HCT116 (cell line): ENCODE data around the gene GCK. TPM values are rescaled to one million over a fixed set of nuclear protein-coding genes. Genes with fewer than 3 reads are reported as not detected.

Experiments used
- ATAC-seq: fragments of 200-7000 bp; cut with Tn5 transposase; 2 replicates; pipeline ENCODE4 v1.9.1; 2020; ENCODE audit warnings: mild to moderate bottlenecking, moderate library complexity
- BruUV-seq: library from RNA; stranded (reverse); fragments of 400-500 nt; replicated peaks from 2 replicates; lab custom pipeline; 2021; lab: Mats Ljungman, UMichigan
- CTCF ChIA-PET: fragments of 300-600 bp; sonication (Branson Sonifier 250); formaldehyde crosslinking; loops from one replicate; lab custom pipeline; 2021; ENCODE audit warnings: antibody characterized with exemption; lab: Charles Lee
- POLR2A ChIA-PET: fragments of 300-600, 350-600 bp; sonication (Branson Sonifier 250); formaldehyde crosslinking; loops from one replicate; lab custom pipeline; 2021; ENCODE audit warnings: antibody characterized with exemption; lab: Charles Lee
- RAD21 ChIA-PET, 2 experiments: fragments of 300-600 bp; sonication (Branson Sonifier 250); formaldehyde crosslinking; loops; one replicate each; lab custom pipeline; 2023; ENCODE audit warnings: low total read pairs in 2 of 2; ENCODE audit not compliant: uncharacterized antibody in 2 of 2, unreplicated experiment in 2 of 2, low non-redundant PET in 1 of 2; lab: Charles Lee
- DNase-seq: peaks from one replicate; pipeline ENCODE4 v3.0.0-alpha.2; 2010; ENCODE audit warnings: low read depth, low spot score
- H2AFZ ChIP-seq: fragments of 200-600 bp; shearing (Covaris generic), sonication (generic); 2 replicates; pipeline ENCODE4 v1.6.1; 2017; ENCODE audit warnings: low read depth, mixed run types, mixed read lengths, antibody characterized with exemption, low read length; ENCODE audit not compliant: poor library complexity, severe bottlenecking
- H3K27ac ChIP-seq: 2 replicates; pipeline ENCODE4 v1.5.1; 2012; ENCODE audit warnings: low read depth, low read length
- H3K27me3 ChIP-seq: fragments of 200-600 bp; sonication (generic); 2 replicates; pipeline ENCODE4 v1.6.1; 2016; ENCODE audit warnings: mixed run types, low read length, mixed read lengths; ENCODE audit not compliant: insufficient read depth
- H3K36me3 ChIP-seq, 2 experiments: fragments of 200-500 bp in 1 of 2; fragments of 200-600 bp in 1 of 2; sonication (Bioruptor generic) in 1 of 2; sonication (generic) in 1 of 2; 2 replicates each; pipeline versions ENCODE4 v1.5.1 to v1.6.1; 2014 to 2016; ENCODE audit warnings: low read length in 2 of 2, inconsistent platforms in 1 of 2, mixed read lengths in 1 of 2, mixed run types in 1 of 2; ENCODE audit not compliant: insufficient read depth in 2 of 2, control insufficient read depth in 1 of 2
- H3K4me1 ChIP-seq, 2 experiments: fragments of 200-600 bp in 1 of 2; sonication (generic) in 1 of 2; 2 replicates each; pipeline versions ENCODE4 v1.5.1 to v1.6.1; 2012 to 2017; ENCODE audit warnings: low read length in 2 of 2, inconsistent platforms in 1 of 2, mild to moderate bottlenecking in 1 of 2, mixed read lengths in 1 of 2, mixed run types in 1 of 2, moderate library complexity in 1 of 2; ENCODE audit not compliant: insufficient read depth in 2 of 2, control insufficient read depth in 1 of 2
- H3K4me2 ChIP-seq: fragments of 200-600 bp; sonication (generic); 2 replicates; pipeline ENCODE4 v1.6.1; 2017; ENCODE audit warnings: mixed run types, low read length, mixed read lengths
- H3K4me3 ChIP-seq, 2 experiments: fragments of 200-600 bp in 1 of 2; sonication (generic) in 1 of 2; replicated peaks in 1 of 2; 2 replicates each; pipeline ENCODE4 v1.5.1; 2011 to 2016; ENCODE audit warnings: low read length in 2 of 2, control low read depth in 1 of 2, low read depth in 1 of 2, mild to moderate bottlenecking in 1 of 2, mixed read lengths in 1 of 2, mixed run types in 1 of 2
- H3K79me2 ChIP-seq: fragments of 200-600 bp; sonication (generic); 2 replicates; pipeline ENCODE4 v1.6.1; 2017; ENCODE audit warnings: mild to moderate bottlenecking, mixed run types, low read length, moderate library complexity, mixed read lengths; ENCODE audit not compliant: insufficient read depth
- H3K9ac ChIP-seq: fragments of 200-600 bp; sonication (generic); 2 replicates; pipeline ENCODE4 v1.6.1; 2016; ENCODE audit warnings: low read length, mixed read lengths
- H3K9me2 ChIP-seq: fragments of 200-600 bp; sonication (generic), shearing (Covaris generic); 2 replicates; pipeline ENCODE4 v1.6.1; 2017; ENCODE audit warnings: mixed run types, mild to moderate bottlenecking, moderate library complexity; ENCODE audit not compliant: insufficient read depth
- H3K9me3 ChIP-seq, 2 experiments: fragments of 200-500 bp in 1 of 2; fragments of 200-600 bp in 1 of 2; sonication (Bioruptor generic) in 1 of 2; sonication (generic) in 1 of 2; 2 replicates each; pipeline ENCODE4 v1.6.1; 2014 to 2017; ENCODE audit warnings: low read length in 2 of 2, mixed read lengths in 2 of 2, inconsistent platforms in 1 of 2, low read depth in 1 of 2, mild to moderate bottlenecking in 1 of 2, mixed run types in 1 of 2, moderate library complexity in 1 of 2; ENCODE audit not compliant: control insufficient read depth in 1 of 2, insufficient read depth in 1 of 2
- H4K20me1 ChIP-seq: fragments of 200-600 bp; sonication (generic), shearing (Covaris generic); 2 replicates; pipeline ENCODE4 v1.6.1; 2017; ENCODE audit warnings: mixed run types, mild to moderate bottlenecking, moderate library complexity; ENCODE audit not compliant: insufficient read depth
- EZH2phosphoT487 ChIP-seq: fragments of 200-600 bp; IDR thresholded peaks from 2 replicates; pipeline ENCODE4 v1.6.1; 2018; ENCODE audit warnings: antibody characterized with exemption, borderline replicate concordance
- FOSL1 ChIP-seq: IDR thresholded peaks from 2 replicates; pipeline ENCODE4 v1.6.1; 2012; ENCODE audit warnings: low read depth
- MAX ChIP-seq: IDR thresholded peaks from 2 replicates; pipeline ENCODE4 v1.6.1; 2012
- SIN3A ChIP-seq: IDR thresholded peaks from 2 replicates; pipeline ENCODE4 v1.6.1; 2012; ENCODE audit warnings: low read depth
- ZBTB33 ChIP-seq: IDR thresholded peaks from 2 replicates; pipeline ENCODE4 v1.6.1; 2011; ENCODE audit warnings: mild to moderate bottlenecking, low read length, moderate library complexity; ENCODE audit not compliant: insufficient replicate concordance; ENCODE audit errors: extremely low read depth
- intact Hi-C: fragments of 100-400 bp; cut with micrococcal nuclease; formaldehyde crosslinking; loops from 2 replicates; pipeline ENCODE4 v1.10.0; 2022
- total RNA-seq: library from RNA; stranded (reverse); gene quantifications from one replicate; pipeline ENCODE4 v1.2.1, GENCODE V29; 2021; ENCODE audit not compliant: unreplicated experiment

Gene GCK
- total RNA-seq, 1 experiment from 2014 or later, result 0.34 TPM

- TF ChIP-seq MAX (no peak), SIN3A (no peak), ZBTB33 (no peak), EZH2phosphoT487 (no peak), FOSL1 (no peak)
- H3K9ac ChIP-seq, result peak overlapping the region; percentile 28
- H3K27ac ChIP-seq, result peak overlapping the region; percentile 39; the same call in 1 of the 2 replicates
- no TSS peak for BruUV-seq
- H3K9me2 ChIP-seq, result no peaks in the 10 kb centered on the region
- H3K36me3 ChIP-seq, result no peaks in the 10 kb centered on the region
- no peaks in the 10 kb centered on the region for H3K79me2 ChIP-seq
- DNase-seq (no peak), ATAC-seq (peak; percentile 25)
- RAD21 ChIA-PET, result no interaction called here
- peak overlapping the region in 1 of 2 experiments; percentile 26; a peak in 1 of 4 replicates for H3K4me3 ChIP-seq
- intact Hi-C loops, result loop anchor here (5.0 kb wide), 1 partner anchor 38 kb away; no protein-coding TSS in a partner anchor
- POLR2A ChIA-PET, result no interaction called here
- H3K4me2 ChIP-seq, result peak overlapping the region; percentile 70
- peaks cover 18 to 19% of the 10 kb centered on the region in 2 experiments for H3K4me1 ChIP-seq
- H4K20me1 ChIP-seq, result no peaks in the 10 kb centered on the region
- H2AFZ ChIP-seq, result peak overlapping the region; percentile 51
- peaks cover 5 to 11% of the 10 kb centered on the region in 2 experiments; a peak in 2 of 4 replicates for H3K9me3 ChIP-seq
- H3K27me3 ChIP-seq, result no peaks in the 10 kb centered on the region
- CTCF ChIA-PET, result no interaction called here
Measured at GRCh38 chr7:44184873-44185446, 4.3 kb downstream of the GCK start.
